ACHN (cell line): ENCODE data around the gene DENND10.
A peak's percentile ranks its signal among the peaks of the same experiment; 100 is the strongest.
"Not testable (repeated sequence)": the region's sequence is repeated elsewhere in the genome, so short reads cannot be mapped to it uniquely, and the experiment has no call there.

Experiments used
- DNase-seq: peaks from one replicate; pipeline ENCODE4 v3.0.0-alpha.2; 2015
- in situ Hi-C: cut with HindIII; loops from 2 replicates; pipeline ENCODE4 v1.10.0; 2017; ENCODE audit warnings: low sequenced_read_pairs, low pct_ligation_motif_present, low pct_unique_long_range_greater_than_20kb

The DENND10 gene

GRCh38 chr10:119153661-119154060 lies 49.7 kb downstream of the DENND10 start:
- in situ Hi-C loops: no loop called here
- no peak for DNase-seq

- in situ Hi-C loops: no loop called here
These were observed 55.4 kb downstream of the DENND10 start for GRCh38 chr10:119159332-119159731.

DNA sequence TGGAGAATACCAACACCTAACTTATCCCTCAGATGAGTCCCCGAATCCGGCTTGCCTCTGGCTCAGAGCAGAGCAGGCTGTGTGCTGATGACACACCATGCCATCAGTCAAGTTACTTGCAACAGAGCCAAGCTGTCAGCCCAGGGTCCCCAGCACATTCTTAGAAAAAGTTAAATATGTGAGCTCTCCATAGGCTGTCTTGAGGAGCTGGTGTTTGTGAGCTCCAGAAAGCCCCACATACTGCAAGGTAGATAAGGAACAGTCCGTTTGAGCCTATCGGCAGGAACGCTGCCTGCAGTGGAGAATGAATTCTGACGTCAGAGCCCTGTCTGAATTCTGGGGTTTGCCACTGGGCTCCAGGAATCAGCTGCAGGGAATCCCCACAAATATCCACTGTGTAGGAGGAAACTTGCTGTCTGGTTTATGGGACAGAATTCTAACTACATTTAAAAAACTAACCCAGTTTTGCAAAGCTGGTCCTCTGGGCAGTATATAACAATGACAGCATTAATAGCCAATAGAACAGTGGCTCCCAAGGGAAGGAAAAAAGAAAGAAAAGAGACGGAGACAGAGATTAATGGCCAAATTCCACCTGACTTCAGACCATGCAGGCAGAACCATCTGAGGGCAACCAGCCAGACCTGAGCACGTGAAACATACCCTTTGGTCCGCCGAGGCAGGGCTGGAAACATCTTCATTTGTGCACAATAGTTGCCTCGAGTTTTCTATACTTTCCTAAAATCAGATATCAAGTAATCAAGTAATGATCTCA lies 58.0 kb downstream of the DENND10 start:
- in situ Hi-C loops: no loop called here
- DNase-seq: no peak

More at GRCh38 chr10:119159332-119159731, 55.4 kb downstream of the DENND10 start:
- DNase-seq: no peak

DNA sequence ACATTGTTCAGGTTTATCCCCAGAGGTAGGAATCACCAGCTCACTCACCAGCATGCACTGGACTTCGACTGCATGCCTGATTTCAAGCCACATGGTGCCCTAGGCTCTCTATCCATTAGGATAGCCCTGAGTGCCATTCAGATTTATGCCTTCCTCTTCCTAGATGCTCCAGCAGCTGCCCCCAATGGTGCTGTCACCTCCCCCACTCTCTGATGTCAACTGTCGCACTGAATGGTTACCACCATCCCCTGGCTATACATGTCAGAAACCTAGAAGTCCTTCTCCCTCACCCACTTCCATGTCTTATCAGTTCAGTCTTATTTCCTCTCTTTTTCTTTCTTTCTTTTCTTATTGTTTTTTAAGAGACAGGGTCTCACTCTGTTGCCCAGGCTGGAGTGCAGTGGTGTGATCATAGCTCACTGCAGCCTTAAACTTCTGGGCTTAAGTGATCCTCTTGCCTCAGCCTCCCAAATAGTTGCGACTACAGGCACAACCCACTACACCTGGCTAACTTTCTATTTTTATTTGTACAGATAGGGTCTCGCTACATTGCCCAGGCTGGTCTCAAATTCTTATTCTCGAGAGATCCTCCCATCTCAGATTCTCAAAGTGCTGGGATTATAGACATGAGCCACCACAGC lies 58.7 kb downstream of the DENND10 start:
- in situ Hi-C loops: no loop called here
- no peak for DNase-seq

- in situ Hi-C loops: no loop called here
- peak; percentile 69 for DNase-seq
These were observed 61.5 kb downstream of the DENND10 start, which contains the start of gene SFXN4 for GRCh38 chr10:119165171-119166117. TSS of gene SFXN4 (minus strand) at chr10:119165714. CDS start at chr10:119165647, 67 bp downstream.

DNA sequence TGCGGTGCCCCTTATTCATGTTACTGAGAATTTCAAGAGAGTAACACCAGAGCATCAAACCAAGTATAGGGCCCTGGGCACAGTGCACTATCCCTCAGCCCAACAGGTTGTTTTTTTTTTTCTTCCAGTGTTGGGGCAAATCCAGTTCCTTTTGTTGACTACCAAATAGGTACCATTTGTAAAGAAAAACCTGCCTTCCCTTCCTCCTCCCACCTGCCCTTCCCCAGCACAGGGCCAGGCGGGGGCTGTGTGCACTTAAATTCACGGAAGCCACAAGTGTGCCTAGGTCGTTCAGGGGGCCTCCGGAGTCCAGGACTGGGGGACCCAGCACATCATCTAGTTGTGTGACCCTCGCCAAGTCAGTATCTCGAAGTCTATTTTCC lies 62.2 kb downstream of the DENND10 start:
- in situ Hi-C loops: no loop called here
- no peak for DNase-seq

GRCh38 chr10:119166564-119166963 lies 62.7 kb downstream of the DENND10 start:
- no peak for DNase-seq

GRCh38 chr10:119167041-119167440 lies 63.1 kb downstream of the DENND10 start:
- in situ Hi-C loops: no loop called here

More at GRCh38 chr10:119166564-119166963, 62.7 kb downstream of the DENND10 start:
- in situ Hi-C loops: no loop called here

GRCh38 chr10:119174109-119174508 lies 70.2 kb downstream of the DENND10 start:
- in situ Hi-C loops: no loop called here
- DNase-seq: no peak

More at GRCh38 chr10:119167041-119167440, 63.1 kb downstream of the DENND10 start:
- no peak for DNase-seq

DNA sequence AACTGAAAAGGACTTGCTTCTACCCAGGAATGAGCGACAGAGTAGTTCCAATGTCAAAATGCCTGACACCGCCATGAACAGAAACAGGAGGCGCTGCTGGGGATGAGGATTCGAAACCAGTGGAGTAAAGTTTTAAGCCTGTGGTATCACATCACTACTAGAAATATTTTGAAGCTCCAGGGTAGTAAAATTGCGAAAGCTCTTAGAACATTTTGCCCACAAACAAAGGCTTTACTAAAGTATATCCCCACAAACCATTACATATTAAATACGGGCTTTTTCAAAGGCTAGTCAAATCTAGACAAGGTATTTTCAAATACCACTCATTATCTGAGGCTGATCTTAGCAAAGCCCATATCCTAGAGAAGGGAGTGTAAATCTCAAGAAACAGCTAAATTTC lies 72.3 kb downstream of the DENND10 start:
- in situ Hi-C loops: no loop called here

GRCh38 chr10:119177708-119178371 lies 73.9 kb downstream of the DENND10 start:
- in situ Hi-C loops: no loop called here
- no peak for DNase-seq

More for the DNA sequence above, 72.3 kb downstream of the DENND10 start:
- no peak for DNase-seq

DNA sequence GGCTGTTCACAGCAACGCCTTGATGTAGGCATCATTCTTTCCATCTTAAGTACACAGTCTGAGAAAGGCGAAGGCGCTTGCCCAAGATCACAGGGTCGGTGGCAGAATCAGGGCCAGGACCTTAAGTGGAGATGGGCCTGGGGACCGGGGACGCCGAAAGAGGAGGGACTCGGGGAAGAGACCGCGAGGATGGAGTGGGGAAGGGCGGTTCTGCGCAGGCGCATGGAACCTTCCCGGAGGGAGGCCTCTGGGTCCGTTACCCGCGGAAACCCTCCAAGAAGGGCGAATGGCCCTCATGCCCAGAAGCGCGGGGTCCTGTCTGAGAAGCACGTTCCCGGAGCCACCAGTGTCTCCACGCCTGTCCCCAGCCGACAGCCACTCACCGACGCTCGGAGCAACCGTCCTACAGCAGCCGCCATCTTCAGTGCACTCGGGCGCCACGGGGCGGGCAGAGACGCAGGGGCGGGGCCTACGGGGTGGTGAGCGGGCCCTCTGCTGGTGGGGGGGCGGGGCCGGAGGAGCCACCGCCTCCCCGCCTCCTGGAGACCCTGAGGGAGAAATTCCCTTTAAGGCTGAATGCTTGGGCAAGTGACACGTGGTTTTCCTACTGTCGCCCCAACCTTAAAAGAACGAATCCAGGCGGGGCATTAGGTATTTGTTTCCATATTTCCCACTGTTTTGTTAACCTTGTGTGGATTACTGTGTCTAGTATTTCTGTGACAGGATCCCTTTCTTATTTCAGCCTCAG lies 74.6 kb downstream of the DENND10 start, which contains the start of gene PRDX3:
Gene PRDX3 (minus strand): TSS at position 441 of the 748 bp plus-strand sequence. CDS start 22 bp downstream, at position 419.
- peak; percentile 94 for DNase-seq
- in situ Hi-C loops: no loop called here

DNA sequence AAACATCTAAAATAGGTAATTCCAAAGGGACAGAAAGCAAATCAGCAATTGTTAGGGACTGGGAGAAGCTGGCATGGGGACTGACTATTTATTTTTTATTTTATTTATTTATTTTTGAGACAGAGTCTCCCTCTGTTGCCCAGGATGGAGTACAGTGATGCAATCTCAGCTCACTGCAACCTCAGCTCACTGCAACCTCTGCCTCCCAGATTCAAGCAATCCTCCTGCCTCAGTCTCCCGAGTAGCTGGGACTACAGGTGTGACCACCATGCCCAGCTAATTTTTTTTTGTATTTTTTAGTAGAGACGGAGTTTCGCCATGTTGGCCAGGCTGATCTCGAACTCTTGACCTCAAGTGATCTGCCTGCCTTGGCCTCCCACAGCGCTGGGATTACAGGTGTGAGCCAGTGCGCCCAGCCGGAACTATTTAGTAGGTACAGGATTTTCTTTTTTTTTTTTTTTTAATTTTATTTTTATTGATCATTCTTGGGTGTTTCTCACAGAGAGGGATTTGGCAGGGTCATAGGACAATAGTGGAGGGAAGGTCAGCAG lies 77.0 kb downstream of the DENND10 start:
- DNase-seq, in situ Hi-C loops: not testable (repeated sequence)

- in situ Hi-C loops: no loop called here
- no peak for DNase-seq
These were observed 79.9 kb downstream of the DENND10 start for GRCh38 chr10:119183664-119184412.
